HG03060 (cell line): ENCODE measurements around the gene CCDC86.

ENCODE experiments used
- ATAC-seq: cut with Tn5 transposase; IDR thresholded peaks from one replicate; pipeline ENCODE4 v1.9.1; 2021; ENCODE audit warnings: low read depth, moderate number of reproducible peaks; ENCODE audit not compliant: unreplicated experiment

Gene CCDC86

GRCh38 chr11:60887556-60887955 is 45.6 kb downstream of the CCDC86 start:
- ATAC-seq = no peak

- ATAC-seq = no peak
Measured at GRCh38 chr11:60889869-60890311, 48.0 kb downstream of the CCDC86 start.

DNA sequence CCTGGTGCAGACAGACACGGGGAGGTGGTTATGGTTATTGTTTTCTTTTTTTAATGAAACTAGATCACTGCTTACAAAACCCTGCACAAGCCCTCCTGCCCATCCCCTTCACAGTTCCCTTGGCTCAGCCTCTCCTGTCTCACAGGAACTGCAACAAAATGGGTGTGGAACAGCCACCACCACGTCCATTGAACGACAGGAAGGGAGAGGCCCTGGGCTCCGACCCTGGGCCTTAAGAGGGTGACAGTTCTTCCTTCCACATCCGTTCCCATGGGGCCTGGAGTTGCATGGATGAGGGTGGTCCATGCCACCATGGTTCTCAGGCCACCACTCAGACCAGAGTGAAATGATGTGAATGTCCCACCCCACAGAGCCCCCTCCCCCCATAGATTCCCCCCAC is 48.8 kb downstream of the CCDC86 start:
- ATAC-seq = no peak

GRCh38 chr11:60891103-60891741 is 49.3 kb downstream of the CCDC86 start:
- ATAC-seq = no peak

- ATAC-seq = no peak
Measured at GRCh38 chr11:60895687-60896086, 53.8 kb downstream of the CCDC86 start.

DNA sequence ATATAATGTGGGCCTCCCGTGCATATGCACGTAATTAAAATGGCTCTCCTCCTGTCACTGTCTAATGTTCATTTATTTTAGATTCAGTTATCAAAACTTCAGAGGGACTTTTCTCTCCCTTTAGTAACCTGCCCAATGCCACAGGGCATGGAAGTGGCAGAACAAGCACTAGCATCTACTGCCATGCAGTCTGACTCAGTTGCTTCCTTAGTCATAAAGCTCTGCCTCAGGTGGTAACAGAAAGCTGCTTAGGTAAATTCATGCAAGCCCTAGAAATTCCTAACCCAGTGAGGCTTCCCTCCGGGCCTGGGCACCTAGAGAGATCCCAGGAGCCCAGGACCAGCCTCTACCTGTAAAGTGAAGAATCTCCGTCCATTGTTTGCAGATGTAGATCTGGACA is 55.6 kb downstream of the CCDC86 start:
- no peak for ATAC-seq

- ATAC-seq = no peak
Measured at GRCh38 chr11:60899046-60899936, 57.4 kb downstream of the CCDC86 start.

GRCh38 chr11:60899977-60900376 is 58.1 kb downstream of the CCDC86 start:
- ATAC-seq = no peak
